H1 (cell line): ENCODE results near the gene SMIM29. TPM values are rescaled to one million over a fixed set of nuclear protein-coding genes. Genes with fewer than 3 reads are reported as not detected.

ENCODE experiments used
- CEBPB ChIP-seq: IDR thresholded peaks from 2 replicates; pipeline ENCODE4 v1.6.1; 2012; ENCODE audit warnings: low read depth, low read length
- CHD2 ChIP-seq: IDR thresholded peaks from 2 replicates; pipeline ENCODE4 v1.6.1; 2012; ENCODE audit warnings: low read length, improper control_type of control experiment
- GTF2F1 ChIP-seq: IDR thresholded peaks from 2 replicates; pipeline ENCODE4 v1.6.1; 2012; ENCODE audit warnings: low read depth, low read length, improper control_type of control experiment, borderline replicate concordance
- HDAC2 ChIP-seq, 2 experiments: fragments of 300-600 bp in 1 of 2; sonication (generic) in 1 of 2; IDR thresholded peaks; 2 replicates each; pipeline ENCODE4 v1.6.1; 2011 to 2012; ENCODE audit warnings: low read depth in 2 of 2, low read length in 2 of 2, mild to moderate bottlenecking in 2 of 2, moderate library complexity in 2 of 2, borderline replicate concordance in 1 of 2, inconsistent platforms in 1 of 2
- HDAC6 ChIP-seq: IDR thresholded peaks from one replicate; pipeline ENCODE4 v1.7.1; 2012; ENCODE audit warnings: low read depth, mild to moderate bottlenecking, inconsistent platforms, low read length, moderate library complexity
- JUND ChIP-seq: IDR thresholded peaks from 2 replicates; pipeline ENCODE4 v1.6.1; 2011; ENCODE audit warnings: mild to moderate bottlenecking, improper control_type of control experiment, low read length
- RBBP5 ChIP-seq: IDR thresholded peaks from 2 replicates; pipeline ENCODE4 v1.7.1; 2012; ENCODE audit warnings: low read depth, mild to moderate bottlenecking, inconsistent platforms, low read length, moderate library complexity, borderline replicate concordance
- SIX5 ChIP-seq: IDR thresholded peaks from 2 replicates; pipeline ENCODE4 v1.6.1; 2011; ENCODE audit warnings: mild to moderate bottlenecking, low read depth, low read length
- SRF ChIP-seq: IDR thresholded peaks from 2 replicates; pipeline ENCODE4 v1.6.1; 2011; ENCODE audit warnings: mild to moderate bottlenecking, low read depth, low read length, moderate library complexity
- SUZ12 ChIP-seq: fragments of 200-600 bp; sonication (generic); IDR thresholded peaks from 2 replicates; pipeline ENCODE4 v1.6.1; 2012; ENCODE audit warnings: mild to moderate bottlenecking, inconsistent platforms, low read length, moderate library complexity, mixed read lengths
- ZNF274 ChIP-seq: IDR thresholded peaks from 2 replicates; pipeline ENCODE4 v1.7.0; 2012; ENCODE audit warnings: low read length, borderline replicate concordance; ENCODE audit errors: extremely low read depth
- polyA plus RNA-seq, 7 experiments: library from polyadenylated mRNA; depleted of rRNA in 3 of 7; stranded (reverse) in 5 of 7; unstranded in 2 of 7; fragments of >200 nt in 5 of 7; fragments of 200-250 nt in 2 of 7; gene quantifications; 1 replicate in 5 of 7; 2 replicates in 1 of 7; 4 replicates in 1 of 7; pipeline versions ENCODE4 v1.2.1 to v1.2.3, GENCODE V29; 2011 to 2013; ENCODE audit warnings: missing spikeins in 2 of 7, mixed read lengths in 2 of 7
- total RNA-seq: library from RNA; stranded (reverse); fragmentation: NEBNext Ultra II Directional; extraction: Animal tissue kit (Norgen Biotek cat#: 25700); gene quantifications from 2 replicates; pipeline ENCODE4 v1.2.1, GENCODE V29; 2021

SMIM29 gene
- total and polyA plus RNA-seq, 2 of the 8 experiments (the other 6 are each of a cell fraction or from before 2014, with no cell fraction given), result 7.0 to 22.4 TPM

DNA sequence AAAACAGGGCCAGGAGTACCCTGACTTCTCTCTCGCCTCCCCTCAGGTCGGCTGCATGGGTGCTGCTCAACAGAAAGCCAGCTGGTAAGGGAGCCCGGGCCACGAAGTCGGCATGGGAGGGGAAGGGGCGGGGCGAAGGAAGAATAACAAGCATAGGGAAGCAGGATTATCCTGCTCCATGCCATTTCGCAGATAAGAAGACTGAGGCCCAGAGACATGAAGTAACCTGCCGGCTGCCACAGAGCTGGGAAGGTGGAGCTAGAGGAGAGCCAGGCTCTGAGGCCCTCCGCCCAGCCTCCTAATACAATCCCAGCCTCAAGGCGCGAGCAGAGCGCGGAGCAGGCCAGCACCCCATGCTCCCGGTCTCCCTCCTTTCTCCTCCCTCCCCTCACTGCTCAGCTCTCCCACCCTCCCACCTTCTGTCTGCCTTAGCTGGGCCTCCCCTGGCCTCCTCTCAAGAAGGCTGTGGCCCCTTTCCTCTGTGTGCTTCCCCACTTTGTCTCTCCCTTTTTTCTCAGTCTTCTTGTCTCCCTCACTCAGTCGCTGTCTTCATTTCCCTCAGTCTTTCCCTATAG is 25.3 kb downstream of the SMIM29 start (continued):
- TF ChIP-seq HDAC2 (IDR thresholded peaks at IDR 0.05; ENCODE audit: borderline replicate concordance in 1 of 2, low read depth in 2 of 2, low read length in 2 of 2) (peak in 1 of 2 experiments; percentile 97; a peak in 2 of 4 replicates), GTF2F1 (no peak), CEBPB (no peak), ZNF274 (no peak), SIX5 (no peak), SUZ12 (no peak), JUND (no peak), RBBP5 (0 out of 2 replicates have a peak, but pooled peaks have one; percentile 25), CHD2 (no peak), HDAC6 (no peak), SRF (no peak)
